CD4-positive, alpha-beta T cell treated with Interleukin-17A for 4 hours (primary cell): ENCODE results near the gene POLR2E.
"Not testable (repeated sequence)": the region's sequence is repeated elsewhere in the genome, so short reads cannot be mapped to it uniquely, and the experiment has no call there.

Experiments
- DNase-seq: peaks from one replicate; pipeline ENCODE4 v3.0.0-alpha.2; 2020; ENCODE audit warnings: mixed read lengths

POLR2E gene

GRCh38 chr19:1094978-1095701 is at the start of gene POLR2E:
Gene POLR2E (minus strand): TSS chr19:1095375. CDS start chr19:1095315, 60 bp downstream.
- DNase-seq, result peak; percentile 99

GRCh38 chr19:1144741-1145140 is 49.6 kb upstream of the POLR2E start:
- no peak for DNase-seq

- DNase-seq, result no peak
These were observed 48.7 kb upstream of the POLR2E start for GRCh38 chr19:1143828-1144399.

- DNase-seq, result no peak
These were observed 46.8 kb upstream of the POLR2E start for GRCh38 chr19:1141944-1142343.

- no peak for DNase-seq
These were observed 45.3 kb upstream of the POLR2E start for GRCh38 chr19:1140272-1141027.

GRCh38 chr19:1139126-1139525 is 44.0 kb upstream of the POLR2E start:
- no peak for DNase-seq

- no peak for DNase-seq
These were observed 42.9 kb upstream of the POLR2E start for GRCh38 chr19:1138121-1138520.

GRCh38 chr19:1136621-1137317 is 41.6 kb upstream of the POLR2E start:
- DNase-seq, result no peak

- no peak for DNase-seq
These were observed 41.0 kb upstream of the POLR2E start for GRCh38 chr19:1136201-1136600.

GRCh38 chr19:1135454-1135853 is 40.3 kb upstream of the POLR2E start:
- DNase-seq, result no peak

GRCh38 chr19:1134431-1134830 is 39.3 kb upstream of the POLR2E start:
- no peak for DNase-seq

- DNase-seq, result peak; percentile 77
These were observed 38.3 kb upstream of the POLR2E start for GRCh38 chr19:1133471-1133929.

- DNase-seq, result peak; percentile 17
These were observed 37.6 kb upstream of the POLR2E start for GRCh38 chr19:1132552-1133383.

GRCh38 chr19:1131718-1132551 is 36.8 kb upstream of the POLR2E start:
- peak; percentile 90 for DNase-seq

GRCh38 chr19:1130771-1131717 is 35.9 kb upstream of the POLR2E start:
- DNase-seq, result peak; percentile 72

GRCh38 chr19:1129535-1129934 is 34.4 kb upstream of the POLR2E start:
- no peak for DNase-seq

GRCh38 chr19:1129084-1129483 is 33.9 kb upstream of the POLR2E start:
- DNase-seq, result not testable (repeated sequence)

- no peak for DNase-seq
These were observed 32.9 kb upstream of the POLR2E start for GRCh38 chr19:1128106-1128505.

GRCh38 chr19:1126984-1127760 is 32.0 kb upstream of the POLR2E start:
- DNase-seq, result no peak
